Stimulated activated CD4-positive, alpha-beta T cell treated with anti-CD3 and anti-CD28 coated beads, Interleukin-4, amount 100 ng/mL, for 1 hour (primary cell): Measurements from ENCODE around the gene BTD.
"Not testable (repeated sequence)": the region's sequence is repeated elsewhere in the genome, so short reads cannot be mapped to it uniquely, and the experiment has no call there.

Experiments used
- DNase-seq: peaks from one replicate; pipeline ENCODE4 v3.0.0-alpha.2; 2020

Gene BTD

DNA sequence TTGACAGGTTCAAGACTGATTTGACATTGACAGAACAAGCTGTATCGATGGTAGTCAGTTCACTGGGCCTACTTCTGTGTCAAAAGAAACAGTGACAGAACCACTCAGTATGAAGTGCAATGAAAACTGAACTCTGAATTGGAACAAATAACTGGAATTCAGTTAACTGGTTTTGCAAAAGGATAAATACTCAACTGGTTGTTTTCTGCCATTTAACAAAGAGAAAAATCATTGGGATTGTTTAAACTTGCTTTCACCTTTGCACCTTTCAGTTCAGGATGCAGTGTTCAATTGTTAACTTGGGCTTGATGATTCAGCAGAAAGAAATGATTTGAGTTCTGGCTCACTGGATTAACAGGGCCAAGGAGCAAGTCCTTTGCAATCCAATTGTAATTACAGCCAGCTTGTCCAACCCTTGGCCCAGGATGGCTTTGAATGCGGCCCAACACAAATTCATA lies 4.9 kb downstream of the BTD start:
- DNase-seq = no peak

DNA sequence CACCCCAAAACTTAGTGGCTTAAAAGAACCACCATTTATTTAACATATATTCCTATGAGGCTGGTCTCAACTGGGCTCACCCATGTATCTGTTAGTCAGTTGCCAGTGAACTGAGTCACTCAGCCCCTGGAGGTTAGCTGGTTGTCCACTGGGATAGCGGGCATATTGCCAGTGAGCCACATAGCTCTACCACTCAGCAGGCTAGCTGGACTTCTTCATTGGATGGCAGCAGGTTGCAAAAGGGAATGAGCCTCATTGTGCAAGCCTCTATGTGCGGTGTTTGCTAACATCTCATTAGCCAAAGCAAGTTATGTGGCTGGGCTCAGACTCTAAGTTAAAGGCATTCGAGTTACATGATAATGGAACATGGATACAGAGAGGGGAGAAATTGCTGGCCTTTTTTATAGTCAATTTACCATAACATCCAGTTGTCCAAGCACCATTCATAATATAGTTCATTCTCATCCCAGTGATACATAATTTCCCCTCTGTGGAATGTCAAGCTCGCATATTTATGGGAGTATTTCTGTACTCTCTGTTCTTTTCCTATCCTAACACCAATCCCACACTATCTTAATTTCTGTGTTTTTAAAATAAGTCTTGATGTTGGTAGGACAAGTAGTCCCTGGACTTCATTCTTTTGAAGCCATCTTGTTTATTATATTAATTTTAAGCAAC lies 8.7 kb downstream of the BTD start:
- no peak for DNase-seq

DNA sequence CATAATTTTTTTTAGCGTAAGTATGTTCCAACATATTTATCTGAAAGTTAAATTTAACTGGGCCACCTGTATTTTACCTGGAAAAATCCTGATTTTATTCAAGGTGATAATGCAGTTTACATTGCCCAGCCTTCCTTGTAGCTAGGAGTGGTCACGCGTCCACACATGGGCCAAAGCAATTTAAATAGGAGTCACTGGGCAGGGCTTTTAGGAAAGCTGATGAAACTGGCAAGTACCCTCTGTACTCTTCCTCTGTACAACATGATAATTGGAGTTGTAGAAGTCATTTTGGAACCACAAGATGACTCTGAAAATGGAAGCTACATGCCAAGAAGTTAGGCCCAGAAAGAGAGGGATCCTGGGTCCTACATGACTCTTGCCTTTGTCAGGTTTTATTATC lies 9.5 kb downstream of the BTD start:
- DNase-seq = no peak

DNA sequence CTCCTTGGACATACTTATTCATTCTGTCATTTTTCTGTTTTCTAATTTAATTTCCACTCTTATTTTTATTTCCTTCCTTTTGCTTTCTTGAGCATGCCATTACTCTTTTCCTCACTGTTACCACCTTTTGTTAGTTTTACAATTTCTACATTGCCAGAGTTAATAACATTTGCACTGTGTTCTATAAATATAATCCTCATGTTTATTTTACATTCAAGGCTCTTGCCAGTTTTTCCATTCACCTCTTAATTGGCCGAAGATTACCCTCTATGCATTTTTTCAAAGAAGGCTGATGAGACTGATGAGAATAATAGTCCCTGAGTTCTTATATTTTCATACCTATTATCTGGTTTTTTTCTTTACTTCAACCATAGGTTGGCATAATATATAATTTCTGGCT lies 10.5 kb downstream of the BTD start:
- no peak for DNase-seq

DNA sequence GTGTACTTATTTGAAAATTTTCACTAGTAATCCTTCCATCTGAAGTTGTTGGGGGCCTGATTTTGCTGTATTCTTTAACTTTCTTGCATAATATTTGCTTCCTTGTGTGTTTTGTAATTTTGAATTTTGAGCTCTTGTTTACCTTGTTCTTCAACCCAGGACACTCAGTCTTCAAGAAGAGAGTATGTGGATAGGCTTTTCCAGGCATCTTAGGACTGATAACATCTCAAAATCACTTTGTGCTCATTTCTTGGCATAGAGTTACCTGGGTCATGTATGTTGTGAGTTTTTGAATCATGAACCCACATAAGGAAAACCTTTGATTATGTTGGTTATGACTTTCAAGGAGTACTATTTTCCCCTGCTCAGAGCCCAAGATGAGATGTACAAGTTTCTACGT lies 13.4 kb downstream of the BTD start:
- no peak for DNase-seq

DNA sequence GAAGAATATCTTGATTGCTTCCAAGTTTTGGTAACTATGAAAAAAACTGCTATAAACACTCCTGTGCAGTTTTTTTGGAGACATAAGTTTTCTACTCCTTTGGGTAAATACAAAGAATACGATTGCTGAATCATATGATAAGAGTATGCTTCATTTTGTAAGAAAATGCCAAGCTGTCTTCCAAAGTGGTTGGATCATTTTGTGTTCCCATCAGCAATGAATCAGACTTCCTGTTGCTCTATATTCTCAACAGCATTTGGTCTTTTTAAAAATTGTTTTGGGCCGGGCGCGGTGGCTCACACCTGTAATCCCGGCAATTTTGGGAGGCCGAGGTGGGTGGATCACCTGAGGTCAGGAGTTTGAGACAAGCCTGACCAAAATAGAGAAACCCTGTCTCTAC lies 14.5 kb downstream of the BTD start:
- no peak for DNase-seq

DNA sequence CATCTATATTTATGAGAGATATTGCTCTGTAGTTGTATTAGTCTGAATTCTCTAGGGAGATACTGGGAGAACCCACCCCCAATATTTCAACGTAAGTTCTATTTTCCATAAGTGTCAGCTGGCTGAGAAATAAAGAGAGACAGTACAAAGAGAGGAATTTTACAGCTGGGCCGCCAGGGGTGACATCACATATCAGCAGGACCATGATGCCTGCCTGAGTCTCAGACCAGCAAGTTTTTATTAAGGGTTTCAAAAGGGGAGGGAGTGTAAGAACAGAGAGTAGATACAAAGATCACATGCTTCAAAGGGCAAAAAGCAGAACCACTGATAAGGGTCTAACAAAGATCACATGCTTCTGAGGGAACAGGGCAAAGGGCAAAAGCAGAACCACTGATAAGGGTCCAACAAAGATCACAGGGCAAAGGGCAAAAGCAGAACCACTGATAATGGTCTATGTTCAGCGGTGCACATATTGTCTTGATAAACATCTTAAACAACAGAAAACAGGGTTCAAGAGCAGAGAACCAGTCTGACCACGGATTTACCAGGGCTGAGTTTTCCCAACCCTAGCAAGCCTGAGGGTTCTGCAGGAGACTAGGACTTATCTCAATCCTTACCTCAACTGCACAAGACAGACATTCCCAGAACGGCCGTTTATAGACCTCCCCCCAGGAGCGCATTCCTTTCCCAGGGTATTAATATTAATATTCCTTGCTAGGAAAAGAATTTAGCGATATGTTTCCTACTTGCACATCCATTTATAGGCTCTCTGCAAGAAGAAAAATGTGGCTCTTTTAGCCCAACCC lies 18.3 kb downstream of the BTD start:
- not testable (repeated sequence) for DNase-seq

DNA sequence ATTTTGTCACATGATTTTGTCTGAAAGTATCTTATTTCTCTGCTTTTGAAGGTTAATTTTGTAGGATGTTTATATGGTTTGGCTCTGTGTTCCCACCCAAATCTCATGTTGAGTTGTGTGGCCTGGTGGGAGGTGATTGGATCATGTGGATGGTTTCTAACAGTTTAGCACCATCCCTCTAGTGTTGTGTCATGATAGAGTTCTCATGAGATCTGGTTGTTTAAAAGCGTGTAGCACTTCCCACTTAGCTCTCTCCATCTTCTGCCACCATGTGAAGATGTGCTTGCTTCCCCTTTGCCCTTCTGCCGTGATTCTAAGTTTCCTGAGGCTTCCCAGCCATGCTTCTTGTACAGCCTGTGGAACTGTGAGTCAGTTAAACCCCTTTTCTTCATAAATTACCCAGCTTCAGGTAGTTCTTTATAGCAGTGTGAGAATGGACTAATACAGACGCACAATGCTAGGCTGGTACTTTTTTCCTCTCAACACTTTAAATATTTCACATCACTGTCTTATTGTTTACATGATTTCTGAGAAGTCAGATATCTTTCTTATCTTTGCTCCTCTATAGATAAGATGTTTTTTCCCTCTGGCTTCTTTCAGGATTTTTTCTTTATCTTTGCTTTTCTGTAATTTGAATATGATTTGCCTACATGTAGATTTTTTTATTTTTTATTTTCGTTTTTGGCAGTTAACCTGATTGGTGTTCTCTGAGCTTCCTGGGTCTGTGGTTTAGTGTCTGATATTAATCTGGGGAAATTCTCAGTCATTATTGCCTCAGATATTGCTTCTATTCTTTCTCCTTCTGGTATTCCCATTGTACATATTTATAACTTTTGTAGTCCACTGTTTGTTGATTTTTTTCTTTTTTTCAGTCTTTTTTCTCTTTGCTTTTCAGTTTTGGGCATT lies 22.2 kb downstream of the BTD start:
- no peak for DNase-seq

DNA sequence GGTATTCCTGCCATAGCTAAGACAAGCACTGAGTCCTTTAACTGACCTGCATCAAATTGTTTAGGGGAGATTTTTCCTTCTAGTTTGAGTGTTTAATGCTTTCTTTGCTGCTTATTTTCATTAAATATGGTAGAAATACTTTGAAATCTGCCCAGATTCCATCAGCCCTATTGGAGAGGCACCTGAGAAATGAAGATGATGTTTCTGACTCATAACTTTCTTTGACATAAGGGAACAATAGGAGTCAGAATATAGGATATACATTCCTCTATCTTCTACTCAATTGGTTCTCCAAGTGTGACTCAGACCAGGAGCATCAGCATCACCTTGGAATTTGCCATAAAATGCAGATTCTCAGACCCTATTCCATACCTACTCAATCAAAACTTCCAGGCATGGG lies 27.4 kb downstream of the BTD start:
- DNase-seq = no peak

DNA sequence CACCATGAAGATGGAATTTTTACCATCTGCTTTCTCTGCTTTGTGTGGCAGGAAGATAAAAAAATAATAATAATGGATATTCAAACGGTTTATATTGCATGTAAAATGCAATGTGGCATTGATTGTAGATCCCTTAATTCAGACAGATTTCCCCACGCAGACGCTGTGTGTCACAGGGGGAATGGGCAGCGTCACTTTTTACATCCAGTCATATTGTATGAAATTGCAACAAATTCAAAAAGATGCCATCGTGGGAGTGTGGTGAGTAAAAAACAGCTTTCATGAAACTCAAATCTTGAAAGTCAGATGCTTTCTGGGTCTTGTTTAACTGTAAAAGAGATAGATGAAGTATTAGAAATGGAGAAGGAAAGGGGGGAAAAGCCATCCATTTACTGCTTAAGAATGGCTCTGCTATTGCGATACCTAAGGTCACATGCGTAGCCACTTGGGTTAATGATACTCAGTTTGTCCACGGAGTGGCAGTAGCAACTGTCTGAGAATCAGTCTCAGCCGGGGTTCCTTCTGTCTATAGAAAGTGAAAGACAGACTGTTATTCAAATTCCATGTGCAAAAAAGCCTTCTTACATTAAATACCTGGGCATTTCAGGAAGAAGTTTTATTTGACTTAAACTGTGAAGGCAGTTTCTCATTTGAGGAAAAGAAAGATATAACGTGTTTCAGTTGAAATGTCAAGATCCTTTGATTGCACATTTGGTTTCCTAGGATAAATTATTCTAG lies 28.5 kb downstream of the BTD start:
- peak; percentile 40 for DNase-seq

DNA sequence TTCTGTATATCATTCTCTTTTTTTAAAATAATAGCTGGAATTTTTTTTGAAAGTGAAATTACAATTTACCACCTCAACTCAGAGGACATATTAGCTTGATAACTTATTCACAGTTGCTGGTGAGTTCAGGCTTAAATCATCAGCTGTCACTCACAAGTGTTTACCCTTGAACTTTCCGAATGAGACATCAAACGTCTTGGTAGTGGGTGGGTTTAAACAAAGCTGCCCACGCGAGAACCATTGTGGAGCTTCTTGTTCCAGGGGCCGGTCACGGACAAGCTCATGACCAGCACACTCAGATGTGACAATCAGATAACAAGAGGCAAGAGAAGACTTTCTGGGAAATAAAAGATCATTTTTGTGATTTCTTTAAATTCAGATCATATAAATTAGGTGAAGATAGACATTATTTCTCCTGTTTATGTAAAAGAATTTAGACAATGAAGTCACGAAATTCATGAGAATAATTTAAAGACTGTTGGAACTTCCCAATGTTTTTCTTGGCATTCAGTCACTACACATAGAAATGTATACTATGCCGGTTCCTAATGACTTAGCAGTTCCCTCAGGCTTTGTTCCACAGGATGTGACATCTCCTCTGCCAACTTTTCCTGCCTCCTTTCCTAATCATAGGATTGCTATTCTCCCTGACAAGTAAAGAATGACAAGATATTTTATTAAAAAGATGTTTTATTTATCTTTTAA lies 29.3 kb downstream of the BTD start:
- peak; percentile 23 for DNase-seq

DNA sequence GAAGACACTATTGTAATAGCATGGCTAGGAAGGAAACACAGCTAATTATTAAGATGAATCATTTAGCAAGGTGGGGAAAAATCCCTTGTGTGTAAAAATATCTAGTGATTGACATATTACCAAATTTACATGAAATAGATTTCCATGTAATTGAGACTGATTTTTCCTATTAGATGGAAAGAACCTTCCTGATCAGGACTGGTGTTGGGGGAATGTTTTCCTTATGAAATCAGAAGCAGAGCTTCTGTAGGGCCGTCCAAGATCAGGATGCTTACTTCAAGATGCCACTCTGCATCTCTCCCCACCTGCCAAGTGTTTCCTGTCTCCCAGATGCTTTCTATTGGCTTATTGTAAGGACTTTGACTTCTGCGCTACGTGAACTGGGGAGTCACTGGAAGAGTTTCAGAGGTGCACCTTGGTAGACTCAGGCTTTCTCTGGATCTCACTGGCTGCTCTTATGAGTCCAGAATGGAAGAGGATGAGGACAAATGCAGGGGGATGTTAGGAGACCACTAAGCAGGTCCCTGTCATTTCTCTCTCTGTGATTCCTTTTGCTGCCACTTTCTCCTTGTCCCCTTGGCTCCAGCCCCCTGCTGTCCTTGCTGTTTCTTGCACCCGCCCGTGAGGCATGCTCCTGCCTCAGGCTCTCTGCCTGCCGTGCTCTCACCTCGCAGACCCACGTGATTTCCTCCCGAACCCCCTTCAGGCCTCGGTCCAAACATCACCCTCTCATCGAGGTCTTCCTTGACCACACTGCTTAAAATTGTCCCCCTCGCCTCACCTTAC lies 30.1 kb downstream of the BTD start:
- no peak for DNase-seq

DNA sequence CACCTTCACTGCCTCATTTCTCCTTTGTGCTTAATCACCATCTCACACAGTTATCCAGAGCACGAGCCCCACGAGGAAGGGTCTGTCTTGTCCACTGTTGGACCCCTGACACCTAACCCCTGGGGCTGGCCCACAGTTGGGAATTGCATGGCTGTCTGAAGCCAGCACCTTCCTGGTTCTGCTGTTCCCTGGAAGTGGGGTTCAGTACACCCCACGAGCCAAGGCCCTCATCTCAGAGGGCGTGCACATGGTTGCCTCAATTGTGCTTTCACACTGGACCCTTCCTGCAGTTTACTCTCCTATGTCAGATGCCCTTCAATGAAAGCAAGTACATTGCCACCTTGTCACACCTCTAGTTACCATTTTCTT lies 30.7 kb downstream of the BTD start:
- DNase-seq = no peak

DNA sequence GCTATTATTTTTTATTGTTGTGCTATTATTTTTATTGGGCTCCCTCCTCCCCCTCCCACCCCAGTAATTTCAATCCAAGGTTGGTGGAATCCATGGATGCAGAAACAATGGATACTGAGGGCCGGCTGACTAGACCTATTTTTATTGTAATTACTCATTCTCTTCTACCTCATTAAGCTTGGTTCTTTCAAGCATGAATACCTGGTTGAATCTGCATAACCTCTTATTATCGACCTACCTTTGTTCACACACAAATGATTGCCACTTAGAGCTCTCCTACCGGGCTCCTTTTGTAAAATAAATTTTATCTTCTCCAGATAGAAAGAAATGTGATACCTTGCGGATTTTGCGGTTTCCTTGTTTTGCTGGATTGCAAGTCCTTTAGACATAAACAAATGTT lies 31.6 kb downstream of the BTD start:
- no peak for DNase-seq

DNA sequence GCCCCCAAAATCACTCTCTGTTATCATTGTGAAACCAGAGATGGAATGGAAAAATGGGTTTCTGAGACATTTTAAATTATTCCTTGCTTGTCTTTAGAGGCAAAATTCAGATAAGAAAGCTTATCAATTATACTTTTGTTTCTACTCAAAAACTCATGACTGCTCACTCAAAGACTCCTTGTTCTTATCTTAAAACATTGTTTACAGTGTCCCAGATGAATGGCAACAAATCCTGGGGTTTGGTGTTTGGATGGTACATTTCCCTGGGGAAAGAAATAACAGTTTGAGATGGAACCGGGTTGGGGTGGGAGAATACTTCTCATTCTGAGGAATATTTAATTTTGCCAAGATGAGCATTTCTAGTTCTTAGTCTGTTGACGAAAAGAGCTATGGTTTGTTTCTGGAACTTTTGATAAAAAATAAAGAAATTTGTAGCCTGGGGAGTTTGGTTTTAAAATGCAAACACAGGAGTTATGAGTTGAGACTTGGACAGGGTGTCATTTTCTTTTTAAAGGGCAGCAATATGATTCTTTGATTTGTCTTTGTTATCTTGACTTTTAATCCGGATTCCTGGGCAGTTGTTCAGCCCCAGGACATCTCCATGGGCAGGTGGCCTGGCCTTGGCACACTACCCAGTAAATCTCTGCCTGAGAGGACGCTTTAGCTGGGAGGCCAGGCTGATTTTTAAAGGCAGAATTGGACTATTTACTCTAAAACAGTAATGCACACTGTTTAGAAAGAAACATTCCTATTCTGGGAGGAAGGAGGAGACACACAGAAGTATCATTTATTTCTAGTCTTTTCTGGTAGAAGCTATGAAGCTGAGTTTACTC lies 32.4 kb downstream of the BTD start:
- DNase-seq = no peak

DNA sequence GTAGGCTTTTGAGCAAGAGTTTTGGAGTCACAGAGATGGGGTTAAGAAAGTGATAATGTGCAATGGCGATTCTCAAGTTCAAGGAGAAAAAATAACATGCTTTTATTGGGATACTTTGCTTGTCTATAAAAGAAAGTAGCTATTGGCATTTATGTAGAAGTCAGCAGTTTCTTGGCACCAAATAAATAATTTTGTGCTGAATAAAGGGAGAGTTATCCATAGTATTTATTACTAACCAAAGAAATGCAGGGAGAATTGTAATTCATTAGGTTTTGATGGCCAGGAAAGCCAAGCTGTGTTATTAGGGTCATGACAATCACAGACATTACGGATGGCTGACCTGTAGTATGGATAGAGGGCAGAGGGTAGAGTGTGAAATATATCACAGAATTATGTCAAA lies 33.1 kb downstream of the BTD start:
- no peak for DNase-seq

DNA sequence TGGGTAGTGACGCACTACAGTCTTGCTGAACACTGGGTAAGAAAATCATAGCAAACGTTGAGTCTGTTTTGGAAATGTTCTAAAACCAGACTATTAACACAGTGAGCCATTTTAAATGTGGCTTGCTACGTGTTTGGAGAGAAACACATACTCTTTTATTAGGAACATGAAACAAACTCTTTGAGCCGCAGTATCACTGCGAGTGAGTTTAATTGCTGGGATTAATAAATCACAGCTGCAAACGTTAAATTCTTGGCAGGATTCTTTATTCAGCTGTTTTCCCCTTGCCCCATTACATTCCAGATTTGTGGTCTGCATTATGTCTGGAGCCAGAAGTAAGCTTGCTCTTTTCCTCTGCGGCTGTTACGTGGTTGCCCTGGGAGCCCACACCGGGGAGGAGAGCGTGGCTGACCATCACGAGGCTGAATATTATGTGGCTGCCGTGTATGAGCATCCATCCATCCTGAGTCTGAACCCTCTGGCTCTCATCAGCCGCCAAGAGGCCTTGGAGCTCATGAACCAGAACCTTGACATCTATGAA lies 33.6 kb downstream of the BTD start:
- no peak for DNase-seq

DNA sequence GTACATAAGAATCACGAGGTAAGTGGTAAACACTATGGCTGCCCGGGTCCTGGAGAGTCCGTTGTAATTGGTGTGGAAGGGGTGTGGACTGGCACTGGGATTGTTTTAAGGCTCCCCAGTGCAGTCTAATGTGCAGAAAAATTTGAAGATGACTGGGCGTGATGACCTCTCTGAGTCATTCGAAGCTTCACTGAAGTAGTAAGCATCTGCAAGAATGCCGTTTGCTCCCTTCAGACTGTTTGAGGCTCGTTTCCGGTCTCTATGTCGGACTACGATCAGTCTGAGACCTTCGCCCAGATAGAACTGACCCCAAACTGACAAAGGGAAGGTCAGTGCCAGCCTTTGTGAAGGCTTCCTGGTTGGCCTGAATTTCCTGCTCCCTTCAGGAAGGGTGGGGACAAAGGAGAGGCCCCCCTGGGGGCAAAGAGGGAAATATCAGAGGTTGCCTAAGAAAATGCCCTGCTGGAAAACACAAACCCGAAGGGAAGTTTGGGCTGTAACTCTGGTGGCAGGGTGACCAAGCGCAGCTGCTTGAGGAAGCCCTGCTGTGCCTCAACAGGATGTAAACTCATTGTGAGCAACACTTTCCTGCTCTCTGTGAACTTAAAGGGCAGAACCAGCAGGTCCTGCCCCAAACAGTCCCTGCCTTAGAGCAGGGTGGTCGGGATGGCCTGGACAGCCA lies 34.6 kb downstream of the BTD start:
- peak; percentile 19 for DNase-seq

DNA sequence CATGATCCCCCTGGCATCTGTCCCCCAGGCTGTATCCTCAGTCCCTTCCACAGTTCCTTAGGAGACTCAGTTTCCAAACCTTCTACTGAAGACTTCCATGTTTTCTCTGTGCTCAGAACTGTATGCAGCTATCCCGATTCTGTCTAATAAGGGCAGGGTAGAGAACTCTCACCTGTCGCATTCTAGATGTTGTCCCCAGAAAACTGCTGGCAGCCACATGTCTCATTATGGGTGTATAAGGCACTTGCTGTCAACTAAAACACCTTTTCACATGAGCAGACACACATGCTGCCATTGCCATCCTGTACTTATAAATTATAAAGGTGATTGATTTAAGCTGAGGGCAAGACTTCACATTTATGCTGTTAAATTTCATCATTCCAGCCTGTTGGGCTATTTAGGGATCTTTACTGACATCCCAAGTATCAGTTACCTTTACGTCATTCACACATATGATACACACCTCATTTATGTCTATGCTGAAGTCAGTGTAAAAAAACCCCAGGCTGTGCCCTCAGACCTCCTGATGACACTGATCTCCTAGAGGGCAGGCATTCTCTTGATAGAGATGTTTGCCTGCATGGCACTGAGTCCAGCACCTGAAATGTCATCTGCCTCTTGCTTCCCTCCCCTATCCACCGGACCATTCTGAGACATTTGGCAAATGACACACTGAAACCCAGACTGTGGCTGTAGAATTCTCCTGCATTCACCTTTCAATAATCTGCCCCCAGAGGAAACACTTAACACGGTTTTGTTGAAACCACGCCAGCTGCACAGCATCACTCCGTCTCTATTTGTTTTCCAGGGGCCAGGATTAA lies 35.8 kb downstream of the BTD start:
- DNase-seq = no peak
